Measurements from ENCODE around the gene SEPHS2. TPM values are rescaled to one million over a fixed set of nuclear protein-coding genes. Genes with fewer than 3 reads are reported as not detected.

The SEPHS2 gene
- total and polyA plus RNA-seq, 2 donors from 2014 or later: 82.3 to 137 TPM

DNA sequence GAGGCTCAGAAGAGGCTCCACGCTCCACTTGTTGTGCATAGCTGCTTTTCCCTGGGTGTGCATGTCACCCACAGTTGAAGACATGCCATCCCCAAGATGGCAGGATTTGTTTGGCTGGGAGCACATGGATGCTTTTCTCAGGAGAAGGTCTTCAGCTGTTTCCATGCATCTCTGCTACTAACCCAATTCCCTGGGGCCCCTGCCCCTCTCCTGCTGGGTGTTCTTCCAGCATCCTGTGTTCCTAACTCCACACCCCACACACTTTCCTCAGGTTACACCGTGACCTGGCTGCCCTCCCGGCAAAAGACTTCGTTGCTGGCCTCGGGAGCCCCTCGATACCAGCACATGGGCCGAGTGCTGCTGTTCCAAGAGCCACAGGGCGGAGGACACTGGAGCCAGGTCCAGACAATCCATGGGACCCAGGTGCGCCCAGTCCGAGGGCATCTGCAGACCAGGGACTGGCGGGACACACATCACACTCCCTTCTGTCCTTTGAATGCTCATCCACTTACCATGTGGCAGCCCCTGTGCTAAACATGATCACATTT is 48.3 kb upstream of the SEPHS2 start:
- Histone ChIP-seq H3K9me3 (ENCODE audit: control insufficient read depth in 2 of 3, insufficient read depth in 1 of 3, low read length in 3 of 3) (no peaks in the 10 kb centered on the region), H3K27me3 (ENCODE audit: control insufficient read depth, insufficient read depth, low read length) (no peaks in the 10 kb centered on the region), H3K9ac (ENCODE audit: low read length in 3 of 3) (no peak overlapping the region), H3K36me3 (ENCODE audit: control insufficient read depth in 2 of 3, insufficient read depth in 3 of 3, low read length in 3 of 3) (no peaks in the 10 kb centered on the region), H3K27ac (ENCODE audit: low read depth in 2 of 2, low read length in 2 of 2) (no peak overlapping the region), H3K4me1 (ENCODE audit: control insufficient read depth in 2 of 3, insufficient read depth in 2 of 3, low read depth in 1 of 3, low read length in 3 of 3) (no peaks in the 10 kb centered on the region), H3K4me3 (ENCODE audit: low read length in 3 of 3) (no peak overlapping the region)
- peak in 2 of 5 donors; percentile 24 to 32 for DNase-seq
- FAIRE-seq: no peak
- no peak for TF ChIP-seq CTCF (IDR thresholded peaks at IDR 0.05; ENCODE audit: borderline replicate concordance, extremely low read depth, insufficient read depth)
- intact Hi-C loops (cut with DNase I): no loop called here

DNA sequence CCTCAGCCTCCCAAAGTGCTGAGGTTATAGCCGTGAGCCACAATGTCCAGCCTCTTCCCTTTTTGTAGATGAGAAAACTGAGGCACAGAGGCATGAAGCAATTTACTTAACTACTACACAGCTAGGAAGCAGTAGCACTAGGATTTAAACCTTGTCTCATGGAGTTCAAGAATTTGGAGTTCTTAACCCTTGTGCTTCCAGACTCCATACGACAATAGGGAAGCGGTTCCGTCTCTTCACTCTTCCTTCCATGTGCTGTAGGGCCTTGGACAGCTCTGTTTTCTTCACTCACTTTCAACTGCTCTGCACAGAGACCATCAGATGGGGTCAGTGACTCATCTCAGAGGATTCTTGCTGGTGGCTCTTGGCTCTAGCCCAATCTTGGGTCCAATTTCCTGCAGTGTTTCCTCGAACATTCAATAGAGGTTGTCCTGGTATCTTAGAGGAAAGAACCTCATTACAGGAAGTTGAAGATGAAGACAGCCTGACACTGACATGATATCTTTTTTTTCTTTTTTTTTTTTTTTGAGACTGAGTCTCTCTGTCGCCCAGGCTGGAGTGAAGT is 46.2 kb upstream of the SEPHS2 start:
- no peaks in the 10 kb centered on the region for H3K4me1 ChIP-seq (ENCODE audit: control insufficient read depth in 2 of 3, insufficient read depth in 2 of 3, low read depth in 1 of 3, low read length in 3 of 3)
- no peaks in the 10 kb centered on the region for H3K36me3 ChIP-seq (ENCODE audit: control insufficient read depth in 2 of 3, insufficient read depth in 3 of 3, low read length in 3 of 3)
- H3K9ac ChIP-seq (ENCODE audit: low read length in 3 of 3): no peak overlapping the region
- no peak overlapping the region for H3K4me3 ChIP-seq (ENCODE audit: low read length in 3 of 3)
- no peaks in the 10 kb centered on the region for H3K27me3 ChIP-seq (ENCODE audit: control insufficient read depth, insufficient read depth, low read length)
- FAIRE-seq: no peak
- H3K27ac ChIP-seq (ENCODE audit: low read depth in 2 of 2, low read length in 2 of 2): no peak overlapping the region
- peak; percentile 6 for TF ChIP-seq CTCF (IDR thresholded peaks at IDR 0.05; ENCODE audit: borderline replicate concordance, extremely low read depth, insufficient read depth)
- intact Hi-C loops (cut with DNase I): no loop called here
- no peaks in the 10 kb centered on the region for H3K9me3 ChIP-seq (ENCODE audit: control insufficient read depth in 2 of 3, insufficient read depth in 1 of 3, low read length in 3 of 3)
- peak in 1 of 5 donors; percentile 60 for DNase-seq

DNA sequence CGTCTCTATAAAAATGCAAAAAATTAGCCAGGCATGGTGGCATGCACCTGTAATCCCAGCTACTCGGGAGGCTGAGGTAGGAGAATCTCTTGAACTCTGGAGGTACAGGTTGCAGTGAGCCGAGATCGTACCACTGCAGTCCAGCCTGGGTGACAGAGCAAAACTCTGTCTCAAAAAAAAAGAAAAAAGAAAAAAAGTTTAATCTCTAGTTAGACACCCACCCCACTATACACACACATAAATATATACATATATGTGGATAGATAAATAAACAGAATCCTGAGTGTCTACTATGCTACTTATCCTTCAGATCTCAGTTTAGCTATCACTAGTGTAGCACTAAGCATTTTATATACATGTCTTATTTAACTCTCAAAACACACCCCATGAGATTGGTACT is 45.6 kb upstream of the SEPHS2 start:
- no peak overlapping the region for H3K27ac ChIP-seq (ENCODE audit: low read depth in 2 of 2, low read length in 2 of 2)
- no peaks in the 10 kb centered on the region for H3K27me3 ChIP-seq (ENCODE audit: control insufficient read depth, insufficient read depth, low read length)
- intact Hi-C loops (cut with DNase I): no loop called here
- no peak overlapping the region for H3K4me3 ChIP-seq (ENCODE audit: low read length in 3 of 3)
- no peaks in the 10 kb centered on the region for H3K36me3 ChIP-seq (ENCODE audit: control insufficient read depth in 2 of 3, insufficient read depth in 3 of 3, low read length in 3 of 3)
- no peak for TF ChIP-seq CTCF (IDR thresholded peaks at IDR 0.05; ENCODE audit: borderline replicate concordance, extremely low read depth, insufficient read depth)
- no peaks in the 10 kb centered on the region for H3K9me3 ChIP-seq (ENCODE audit: control insufficient read depth in 2 of 3, insufficient read depth in 1 of 3, low read length in 3 of 3)
- H3K4me1 ChIP-seq (ENCODE audit: control insufficient read depth in 2 of 3, insufficient read depth in 2 of 3, low read depth in 1 of 3, low read length in 3 of 3): no peaks in the 10 kb centered on the region
- H3K9ac ChIP-seq (ENCODE audit: low read length in 3 of 3): no peak overlapping the region
- DNase-seq (no peak), FAIRE-seq (no peak)

GRCh38 chr16:30490210-30490609 is 44.5 kb upstream of the SEPHS2 start:
- DNase-seq: no peak
- no peak for FAIRE-seq
- no peaks in the 10 kb centered on the region for H3K36me3 ChIP-seq (ENCODE audit: control insufficient read depth in 2 of 3, insufficient read depth in 3 of 3, low read length in 3 of 3)
- no peaks in the 10 kb centered on the region for H3K27me3 ChIP-seq (ENCODE audit: control insufficient read depth, insufficient read depth, low read length)
- H3K27ac ChIP-seq (ENCODE audit: low read depth in 2 of 2, low read length in 2 of 2): no peak overlapping the region
- H3K9me3 ChIP-seq (ENCODE audit: control insufficient read depth in 2 of 3, insufficient read depth in 1 of 3, low read length in 3 of 3): no peaks in the 10 kb centered on the region
- no peak for TF ChIP-seq CTCF (IDR thresholded peaks at IDR 0.05; ENCODE audit: borderline replicate concordance, extremely low read depth, insufficient read depth)
- H3K4me1 ChIP-seq (ENCODE audit: control insufficient read depth in 2 of 3, insufficient read depth in 2 of 3, low read depth in 1 of 3, low read length in 3 of 3): no peaks in the 10 kb centered on the region
- intact Hi-C loops (cut with DNase I): no loop called here
- no peak overlapping the region for H3K4me3 ChIP-seq (ENCODE audit: low read length in 3 of 3)
- H3K9ac ChIP-seq (ENCODE audit: low read length in 3 of 3): no peak overlapping the region

Data from kidney (tissue), 14 donors.